DMS114 treated with DMSO at 0.1 percent for 48 hours (cell line): ENCODE data around the gene CORO1C.
A peak's percentile ranks its signal among the peaks of the same experiment; 100 is the strongest.

Experiments
- DNase-seq: peaks from one replicate; lab custom pipeline; 2025; ENCODE audit not compliant: unreplicated experiment; lab: John Stamatoyannopoulos, UW

Gene CORO1C

GRCh38 chr12:108700833-108701541, 30.3 kb downstream of the CORO1C start:
- DNase-seq, result no peak

- no peak for DNase-seq
Observed at GRCh38 chr12:108699955-108700563, 31.3 kb downstream of the CORO1C start.

- no peak for DNase-seq
Observed at GRCh38 chr12:108697905-108698304, 33.4 kb downstream of the CORO1C start.

GRCh38 chr12:108696996-108697290, 34.4 kb downstream of the CORO1C start:
- no peak for DNase-seq

- no peak for DNase-seq
Observed at GRCh38 chr12:108696111-108696995, 35.0 kb downstream of the CORO1C start.

- no peak for DNase-seq
Observed at GRCh38 chr12:108694812-108695278, 36.5 kb downstream of the CORO1C start.

- no peak for DNase-seq
Observed at GRCh38 chr12:108693751-108694150, 37.6 kb downstream of the CORO1C start.

- DNase-seq, result no peak
Observed at GRCh38 chr12:108693186-108693730, 38.1 kb downstream of the CORO1C start.

GRCh38 chr12:108691998-108692808, 39.1 kb downstream of the CORO1C start:
- DNase-seq, result no peak

GRCh38 chr12:108691175-108691997, 39.9 kb downstream of the CORO1C start:
- peak; percentile 48 for DNase-seq

- DNase-seq, result no peak
Observed at GRCh38 chr12:108690542-108691174, 40.7 kb downstream of the CORO1C start.

GRCh38 chr12:108690191-108690518, 41.2 kb downstream of the CORO1C start:
- no peak for DNase-seq

- DNase-seq, result no peak
Observed at GRCh38 chr12:108689314-108690190, 41.8 kb downstream of the CORO1C start.

GRCh38 chr12:108686780-108687179, 44.5 kb downstream of the CORO1C start:
- DNase-seq, result no peak

- DNase-seq, result no peak
Observed at GRCh38 chr12:108685469-108686260, 45.7 kb downstream of the CORO1C start.

GRCh38 chr12:108683906-108684556, 47.3 kb downstream of the CORO1C start:
- no peak for DNase-seq

GRCh38 chr12:108681317-108681716, 50.0 kb downstream of the CORO1C start:
- no peak for DNase-seq
